T-helper 9 cell (primary cell): ENCODE results near the gene PRL.

Source experiments
- DNase-seq: peaks from one replicate; pipeline ENCODE4 v3.0.0-alpha.2; 2020

The PRL gene

DNA sequence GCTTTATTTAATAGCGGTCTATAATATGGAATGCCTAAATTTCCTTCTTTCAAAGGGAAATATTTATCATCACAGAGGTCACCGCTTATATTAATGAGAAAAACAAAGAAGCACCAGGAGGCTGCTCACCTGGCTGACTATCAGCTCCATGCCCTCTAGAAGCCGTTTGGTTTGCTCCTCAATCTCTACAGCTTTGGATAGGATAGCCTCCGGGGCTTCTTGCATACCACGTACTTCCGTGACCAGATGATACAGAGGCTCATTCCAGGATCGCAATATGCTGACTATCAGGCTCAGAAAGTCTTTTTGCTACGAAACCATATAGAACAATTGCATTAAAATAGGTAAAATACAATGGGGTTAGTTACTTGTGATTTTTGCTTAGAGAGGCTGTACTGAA lies 6.8 kb downstream of the PRL start:
- DNase-seq, result no peak

DNA sequence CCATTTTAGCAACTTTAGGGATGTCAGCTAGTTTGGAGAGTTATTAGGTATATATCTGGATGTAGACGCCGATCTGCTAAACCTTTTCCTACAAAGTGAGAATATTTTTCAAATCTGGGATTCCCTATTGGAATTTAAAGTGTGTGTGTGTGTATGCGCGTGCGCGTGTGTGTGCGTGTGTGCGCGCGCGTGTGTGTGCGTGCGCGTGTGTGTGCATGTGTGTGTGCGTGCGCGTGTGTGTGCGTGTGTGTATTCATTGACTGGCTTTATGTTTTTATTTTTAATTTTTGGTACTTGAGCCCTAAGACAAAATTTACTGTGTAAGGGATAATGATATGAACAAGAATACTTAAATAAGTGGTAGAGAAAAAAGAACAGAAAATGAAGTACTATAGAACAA lies 8.1 kb downstream of the PRL start:
- DNase-seq, result no peak

DNA sequence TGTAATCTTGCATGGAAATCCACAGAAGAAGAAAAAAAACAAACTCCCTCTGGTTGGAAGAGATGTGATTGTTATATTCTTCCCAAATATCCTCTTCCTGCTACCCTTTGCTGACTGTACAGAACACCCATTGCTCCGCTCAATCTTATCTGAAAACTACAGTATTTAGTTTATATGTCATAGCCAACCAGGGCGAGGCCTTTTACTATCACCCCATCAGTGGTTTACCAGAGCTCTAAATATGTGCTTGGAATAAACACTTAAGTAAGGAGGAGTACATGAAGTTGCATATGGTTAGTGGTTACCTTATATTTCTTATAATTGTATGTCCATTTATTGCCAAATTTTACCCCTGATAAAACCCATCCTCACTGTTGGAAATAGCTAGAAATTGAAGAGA lies 12.2 kb downstream of the PRL start:
- DNase-seq, result no peak

DNA sequence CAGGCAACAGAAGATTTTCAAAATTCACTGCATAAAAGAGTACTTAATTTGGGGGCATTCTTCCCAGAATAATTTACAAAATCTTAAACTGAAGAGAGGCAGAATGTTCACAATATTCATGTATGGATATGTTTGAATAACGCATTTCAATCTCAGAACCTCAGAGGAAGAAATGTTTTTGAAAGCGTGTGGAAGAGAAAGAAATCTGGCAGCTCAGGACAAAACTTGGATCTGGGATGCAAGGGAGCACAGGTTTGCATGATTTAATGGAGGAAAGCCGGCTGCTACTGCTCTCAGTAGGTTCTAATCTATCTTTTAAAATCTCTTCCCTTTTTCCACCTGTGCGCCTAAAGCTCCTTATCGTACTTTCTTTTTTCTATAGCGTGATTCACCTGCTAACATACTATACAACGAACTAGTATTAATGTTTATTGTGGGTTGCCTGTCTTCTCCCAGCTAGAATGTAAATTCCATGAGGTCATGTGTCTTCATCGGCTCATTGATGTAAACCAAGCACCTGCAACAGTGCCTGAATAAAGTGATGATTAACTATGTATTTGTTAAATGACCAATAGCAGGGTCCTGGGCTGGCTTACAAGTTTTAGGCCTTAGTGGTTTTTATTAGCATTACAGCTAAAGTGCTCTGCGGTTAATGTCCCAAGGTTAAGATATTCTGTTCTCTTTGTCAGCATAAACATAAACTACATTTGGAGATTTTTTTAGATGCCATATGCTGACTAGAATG lies 15.3 kb downstream of the PRL start:
- DNase-seq, result no peak

DNA sequence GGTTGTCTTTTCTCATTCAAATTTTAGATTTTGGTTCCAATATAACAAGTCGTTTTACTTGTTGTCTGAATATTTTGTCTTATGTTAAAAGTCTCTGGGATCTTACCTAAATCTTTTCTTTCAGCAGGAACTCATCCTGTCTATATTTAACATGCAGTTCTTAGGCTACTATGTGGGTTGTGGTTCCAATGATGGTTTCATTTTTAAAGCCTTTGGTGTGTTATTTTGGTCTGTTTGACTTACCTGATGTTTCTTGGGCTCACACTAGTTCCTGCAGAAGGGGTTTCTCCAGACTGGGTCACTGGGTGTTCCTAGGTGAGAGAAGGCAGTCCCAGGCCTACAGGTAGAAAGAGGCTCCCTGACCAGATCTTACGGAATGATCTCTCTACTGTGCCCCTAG lies 17.4 kb downstream of the PRL start:
- no peak for DNase-seq

DNA sequence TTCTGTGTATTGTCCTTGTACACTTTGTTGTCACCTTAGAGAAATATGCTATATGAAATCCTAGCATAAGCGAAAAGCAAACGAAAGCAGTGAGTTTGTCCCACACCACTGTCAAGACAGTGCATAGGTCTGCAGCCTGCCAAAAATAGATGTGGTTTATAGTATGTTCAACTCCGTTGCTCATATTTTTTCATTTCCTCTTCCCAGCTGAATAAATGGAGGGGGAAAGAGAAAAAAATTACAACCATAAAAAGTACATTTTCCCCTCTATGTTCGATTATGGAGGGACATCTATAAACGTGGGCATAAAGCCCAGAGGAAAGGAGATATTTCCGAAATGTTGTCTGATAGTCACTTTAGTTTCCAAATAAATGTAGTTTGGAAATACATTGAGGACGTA lies 25.8 kb downstream of the PRL start:
- DNase-seq, result no peak

DNA sequence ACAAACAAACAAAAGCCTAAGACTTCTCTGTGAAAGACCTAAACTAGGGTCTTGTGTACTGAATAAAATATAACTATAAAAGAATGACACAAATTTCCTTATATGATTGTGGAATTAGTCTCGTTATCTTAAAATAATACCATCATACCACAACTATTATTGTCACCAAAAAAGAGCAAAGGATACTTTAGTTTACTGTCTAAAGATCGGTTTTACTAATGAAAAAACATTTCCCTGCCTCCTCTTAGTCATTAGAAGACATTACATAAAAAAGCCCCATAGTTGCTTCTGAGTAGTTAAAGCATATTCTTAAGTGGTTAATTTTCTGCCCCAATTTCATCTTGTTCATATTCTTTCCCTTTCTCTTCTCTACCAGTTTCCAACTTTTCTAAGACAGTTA lies 33.1 kb downstream of the PRL start:
- no peak for DNase-seq

DNA sequence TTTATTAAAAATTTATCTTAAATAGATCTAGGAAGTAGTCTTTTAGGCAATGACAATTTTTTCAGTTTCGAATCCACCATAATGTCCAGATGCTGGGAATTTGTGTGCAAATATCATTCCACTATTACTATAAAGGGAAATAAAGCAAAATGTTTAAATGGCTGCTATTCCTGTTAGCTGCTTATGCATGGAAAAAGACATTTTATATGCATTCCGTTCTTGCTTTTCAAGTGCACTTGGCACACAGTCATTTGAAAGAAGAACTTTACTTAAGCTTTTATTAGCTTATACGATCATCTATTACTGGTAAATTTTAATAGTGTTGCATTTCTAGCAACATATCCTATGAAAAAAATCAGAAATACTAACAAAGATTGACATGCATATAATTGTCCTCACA lies 42.0 kb downstream of the PRL start:
- DNase-seq, result no peak

DNA sequence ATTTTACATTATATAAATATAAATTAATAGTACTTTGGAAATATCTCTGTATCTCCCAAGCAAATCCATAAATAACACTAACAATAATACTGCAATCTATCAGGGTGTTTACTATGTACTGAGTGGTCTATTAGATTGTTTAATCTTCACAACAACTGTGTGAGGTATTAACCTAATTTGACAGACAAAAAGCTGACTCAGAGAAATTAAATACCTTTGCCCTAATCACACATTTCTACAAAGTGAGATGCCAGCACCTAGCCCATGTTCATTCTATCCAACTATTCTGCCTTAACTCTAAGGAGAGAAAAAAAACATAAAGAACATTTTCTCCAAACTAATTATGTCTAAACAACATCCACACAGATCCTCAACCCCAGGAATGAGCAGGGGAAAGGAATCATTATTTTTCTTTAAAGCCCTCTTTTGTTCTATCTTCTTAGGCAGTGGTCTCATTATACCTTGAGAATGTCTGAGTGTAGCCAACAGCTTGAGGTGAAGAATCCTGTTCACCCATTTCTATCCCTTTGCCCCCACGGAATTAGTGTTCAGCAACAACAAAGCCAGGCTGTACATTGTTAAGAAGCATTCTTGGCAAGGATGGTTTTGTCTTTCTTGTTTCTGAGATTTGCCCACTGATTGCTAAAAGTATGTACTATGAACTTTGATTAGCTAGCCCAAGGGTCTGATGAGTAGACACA lies 42.7 kb downstream of the PRL start:
- no peak for DNase-seq

DNA sequence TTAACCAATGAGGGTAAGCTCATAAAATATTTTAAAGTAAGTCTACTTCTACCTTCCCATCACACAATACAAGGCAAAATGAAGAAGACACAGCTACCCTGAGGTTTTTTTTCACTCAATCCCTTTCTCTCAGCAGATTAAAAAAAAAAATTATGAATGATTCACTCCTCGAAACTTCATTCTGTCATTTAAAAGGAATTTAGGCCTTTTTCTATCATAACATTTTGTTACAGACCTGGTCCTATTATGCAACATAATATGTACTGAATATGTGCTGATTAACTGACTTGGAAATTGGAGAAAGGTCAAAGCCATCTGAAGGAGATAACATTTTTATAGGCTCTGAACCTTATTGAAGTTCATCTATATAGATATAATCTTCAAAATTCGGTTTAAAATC lies 45.5 kb downstream of the PRL start:
- DNase-seq, result no peak

DNA sequence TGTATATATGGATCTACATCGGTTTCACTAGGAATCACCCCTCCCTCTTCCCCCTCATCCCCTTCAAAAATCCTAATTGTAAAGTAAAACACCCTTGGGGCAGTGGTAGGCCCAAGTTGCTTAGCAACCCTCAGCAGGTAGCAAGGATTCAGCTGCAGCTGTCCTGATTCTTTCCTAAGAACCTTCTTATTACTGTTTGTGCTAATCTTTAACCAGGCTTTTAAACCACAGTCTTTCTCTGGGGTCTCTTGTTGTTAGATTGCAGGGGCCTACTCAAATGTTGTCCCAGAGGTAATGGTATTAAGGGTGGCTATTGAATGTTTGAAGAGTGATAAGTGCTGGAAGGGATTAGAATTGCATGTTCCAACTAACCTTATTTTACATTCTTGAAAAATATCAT lies 46.4 kb downstream of the PRL start:
- no peak for DNase-seq

DNA sequence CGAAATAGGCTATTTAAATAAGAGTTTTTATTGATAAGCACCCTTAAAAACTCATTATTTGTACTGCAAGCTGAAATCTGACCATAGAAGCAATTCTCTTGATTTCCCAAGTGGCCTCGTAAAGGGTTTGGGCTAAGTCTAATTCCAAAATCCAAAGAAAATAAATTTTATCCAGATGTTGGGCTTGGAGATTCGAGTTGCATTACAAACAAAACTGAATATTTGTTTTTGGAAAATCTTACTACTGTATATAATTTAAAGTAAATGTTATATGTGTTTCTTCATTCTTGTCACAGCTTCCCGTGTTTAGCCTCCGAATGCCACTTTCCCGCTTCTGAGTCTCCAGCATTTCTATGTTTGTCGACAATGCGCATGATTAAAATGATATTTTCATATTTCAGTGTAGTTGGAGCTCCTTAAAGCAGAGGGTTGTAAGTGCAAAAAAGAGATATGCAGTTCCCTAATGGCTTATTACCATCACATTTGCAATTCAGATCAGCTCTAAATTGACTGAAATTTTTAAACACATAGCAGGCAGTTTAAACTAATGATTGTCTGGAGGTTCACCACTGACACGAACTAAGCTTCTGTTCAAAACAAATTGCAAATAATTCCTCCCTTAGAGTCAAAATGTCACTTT lies 47.0 kb downstream of the PRL start:
- no peak for DNase-seq

DNA sequence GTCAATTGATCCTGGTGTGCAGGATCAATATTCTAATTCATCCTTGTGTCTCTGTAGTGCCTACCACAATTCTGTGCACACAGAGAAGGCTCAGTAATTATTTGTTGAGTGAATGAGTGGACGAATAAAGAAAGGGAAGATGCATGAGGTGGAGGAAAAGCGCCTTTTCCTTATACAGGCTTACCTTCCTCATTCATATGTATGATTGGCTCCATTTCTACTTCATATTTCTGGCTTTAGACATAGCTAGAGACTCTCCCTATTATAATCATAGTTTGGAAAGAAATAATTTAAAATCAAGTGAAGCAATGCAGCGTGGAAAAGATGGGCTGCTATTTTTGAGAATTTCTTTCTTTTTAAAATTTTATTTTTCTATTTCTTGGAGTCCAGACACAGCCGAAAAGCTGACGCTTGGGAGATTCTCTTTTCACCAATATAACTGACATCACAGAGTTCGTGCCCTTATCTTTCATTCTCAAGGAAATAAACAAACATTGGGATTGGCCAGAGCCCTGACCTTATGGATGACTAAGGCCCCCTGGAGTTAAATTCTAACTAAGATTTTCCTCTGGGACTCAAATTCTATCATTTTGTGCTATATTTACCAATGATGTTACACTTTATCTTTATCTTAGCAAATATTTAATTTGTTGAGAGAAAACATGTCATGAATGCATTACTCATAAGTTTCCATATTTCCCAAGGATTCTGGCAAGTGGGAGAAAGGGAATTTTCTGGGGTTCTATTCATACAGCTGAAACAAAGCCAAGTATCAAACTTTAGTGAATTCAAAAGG lies 48.1 kb downstream of the PRL start:
- no peak for DNase-seq

DNA sequence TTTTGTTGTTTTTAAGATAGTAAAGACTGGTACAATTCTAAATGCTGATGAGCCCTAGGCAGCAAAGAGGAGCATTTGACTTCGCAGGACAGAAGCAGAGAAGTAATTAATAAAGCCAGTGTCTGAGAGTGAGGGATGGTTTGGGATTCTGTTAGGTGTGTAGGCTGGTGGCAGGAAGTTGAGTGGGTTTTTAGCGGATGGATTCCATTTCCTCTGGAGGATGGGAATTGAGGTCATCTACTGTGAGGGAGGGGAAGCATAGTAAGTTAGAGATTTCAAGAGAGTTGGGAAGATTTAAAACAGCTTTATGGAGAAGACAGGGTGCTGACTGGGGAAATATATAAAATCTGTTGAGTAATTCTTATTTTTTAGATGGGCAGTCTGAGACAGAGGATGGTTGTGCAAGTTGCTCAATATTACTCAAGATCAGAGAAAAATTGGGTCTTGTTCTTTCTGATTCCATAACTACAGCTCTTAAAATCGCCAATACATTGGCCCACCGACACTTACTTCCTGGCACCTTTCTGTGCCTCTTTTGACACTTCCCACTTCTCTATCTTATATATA lies 48.8 kb downstream of the PRL start:
- no peak for DNase-seq

DNA sequence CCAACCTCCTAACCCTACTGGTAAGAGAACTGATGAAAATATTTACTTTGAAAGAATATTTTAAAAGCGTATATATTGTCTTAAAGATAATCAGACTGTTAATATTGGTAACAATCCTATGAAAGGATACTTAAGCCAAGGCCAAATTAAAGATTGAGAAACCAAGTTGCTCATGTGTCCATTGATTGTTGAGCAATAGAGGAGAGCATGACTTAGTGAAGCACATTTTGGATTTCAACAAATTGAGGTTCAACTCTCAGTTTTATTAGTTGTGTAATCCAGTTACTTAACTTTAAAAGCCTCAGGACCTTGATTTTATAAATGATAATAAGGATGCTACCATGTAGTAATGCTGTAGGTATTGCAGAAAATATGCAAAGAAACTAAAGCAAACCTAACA lies 56.8 kb downstream of the PRL start:
- no peak for DNase-seq

DNA sequence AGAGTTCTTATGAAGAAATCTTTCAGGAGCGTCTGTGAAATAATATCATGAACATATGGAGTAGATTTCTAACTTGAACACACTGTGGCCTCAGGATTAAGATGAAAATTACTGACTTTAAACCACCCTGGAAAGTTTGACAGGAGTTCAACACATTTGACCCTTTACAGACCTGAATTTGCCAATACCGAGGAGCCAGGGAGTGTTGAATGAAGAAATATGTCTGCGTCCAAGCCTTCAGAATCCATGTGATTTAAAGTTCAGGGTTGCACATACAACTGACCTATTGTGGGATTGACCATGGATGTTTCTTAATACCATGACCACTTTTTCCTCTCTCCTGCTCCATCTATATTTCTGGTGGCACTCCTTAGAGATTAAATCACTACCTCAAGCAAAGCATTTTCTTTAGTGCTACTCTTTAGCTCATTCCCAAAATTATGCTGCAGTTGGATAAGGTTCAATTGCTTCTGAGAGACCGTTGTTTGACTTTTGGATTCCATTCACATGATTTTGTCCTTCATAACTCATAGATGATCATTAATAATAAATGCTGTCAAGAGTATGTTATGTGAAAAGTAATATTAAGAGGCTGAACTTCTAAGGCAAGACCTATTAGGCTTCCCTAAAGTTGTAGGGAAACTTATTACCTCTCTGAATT lies 57.4 kb downstream of the PRL start:
- DNase-seq, result no peak

DNA sequence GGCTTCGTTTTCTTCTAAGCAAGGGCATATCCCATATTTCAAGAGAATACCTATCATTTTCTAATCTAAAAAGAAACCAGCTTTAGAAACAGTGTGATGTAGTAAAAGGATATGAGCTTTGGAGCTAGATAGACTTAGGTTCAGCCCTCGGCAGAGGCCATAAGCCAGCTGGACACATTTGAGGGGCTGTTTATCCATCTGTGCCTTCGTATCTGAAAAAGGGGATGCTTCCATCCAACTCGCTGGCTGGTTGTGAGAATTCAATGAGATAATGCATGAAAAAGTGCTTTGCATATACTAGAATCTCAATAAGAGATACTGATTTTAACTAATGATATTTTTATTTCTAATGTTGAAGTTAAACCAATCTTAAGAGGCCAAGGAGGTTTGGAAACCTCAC lies 58.0 kb downstream of the PRL start:
- no peak for DNase-seq

DNA sequence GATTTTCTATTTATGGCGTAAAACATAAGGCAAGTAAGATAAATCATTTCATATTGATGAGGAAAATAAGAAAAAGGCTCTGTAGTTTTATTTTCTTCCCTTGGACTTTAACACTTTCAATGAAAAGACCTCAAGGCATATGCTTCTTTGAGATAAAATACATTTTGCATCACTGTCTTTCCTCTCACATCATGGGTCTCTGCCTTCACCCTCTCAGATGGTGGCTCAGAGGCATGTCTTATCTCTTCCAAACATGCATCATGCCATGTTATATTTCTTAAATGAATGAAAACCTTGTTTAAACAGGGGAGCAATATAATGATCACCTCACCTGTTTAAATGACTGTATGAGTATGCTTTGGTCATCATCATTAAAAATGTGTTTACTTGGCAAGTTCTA lies 59.3 kb downstream of the PRL start:
- no peak for DNase-seq
